ENCODE measurements around the gene TXLNG. TPM values are rescaled to one million over a fixed set of nuclear protein-coding genes. Genes with fewer than 3 reads are reported as not detected.

The TXLNG gene
- total RNA-seq = 1 to 10 TPM; 5.9 to 6.0 TPM

DNA sequence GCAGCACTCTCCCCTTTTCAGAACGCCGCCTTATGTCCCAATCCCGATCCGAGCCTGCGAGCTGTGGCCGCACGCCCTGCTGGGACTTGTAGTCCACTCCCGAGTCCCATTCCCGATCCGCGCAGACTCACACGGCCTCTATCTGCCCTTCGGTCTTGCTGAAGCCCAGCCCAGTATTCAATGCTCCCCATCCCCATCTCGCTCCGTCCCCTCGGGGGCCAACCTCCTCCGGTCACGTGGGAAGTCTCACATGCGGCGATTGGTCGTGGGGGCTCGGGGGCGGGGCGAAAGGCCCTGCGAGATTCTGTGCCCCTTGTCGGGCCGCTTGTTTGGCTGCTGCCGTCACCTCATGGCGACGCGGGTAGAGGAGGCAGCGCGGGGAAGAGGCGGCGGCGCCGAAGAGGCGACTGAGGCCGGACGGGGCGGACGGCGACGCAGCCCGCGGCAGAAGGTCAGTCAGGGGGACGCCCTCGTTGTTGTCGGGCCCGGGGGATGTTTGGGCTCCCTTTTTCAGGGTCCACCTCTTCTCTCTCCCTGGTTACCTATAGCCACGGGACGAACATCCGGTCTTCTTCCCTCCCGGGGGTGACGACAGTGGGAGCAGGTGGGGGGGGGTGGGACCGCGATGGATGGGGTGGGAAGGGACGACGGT lies at the start of gene TXLNG:
Gene TXLNG (plus strand): TSS at position 328 of the 652 bp plus-strand sequence. CDS start 22 bp downstream, at position 350.

DNA sequence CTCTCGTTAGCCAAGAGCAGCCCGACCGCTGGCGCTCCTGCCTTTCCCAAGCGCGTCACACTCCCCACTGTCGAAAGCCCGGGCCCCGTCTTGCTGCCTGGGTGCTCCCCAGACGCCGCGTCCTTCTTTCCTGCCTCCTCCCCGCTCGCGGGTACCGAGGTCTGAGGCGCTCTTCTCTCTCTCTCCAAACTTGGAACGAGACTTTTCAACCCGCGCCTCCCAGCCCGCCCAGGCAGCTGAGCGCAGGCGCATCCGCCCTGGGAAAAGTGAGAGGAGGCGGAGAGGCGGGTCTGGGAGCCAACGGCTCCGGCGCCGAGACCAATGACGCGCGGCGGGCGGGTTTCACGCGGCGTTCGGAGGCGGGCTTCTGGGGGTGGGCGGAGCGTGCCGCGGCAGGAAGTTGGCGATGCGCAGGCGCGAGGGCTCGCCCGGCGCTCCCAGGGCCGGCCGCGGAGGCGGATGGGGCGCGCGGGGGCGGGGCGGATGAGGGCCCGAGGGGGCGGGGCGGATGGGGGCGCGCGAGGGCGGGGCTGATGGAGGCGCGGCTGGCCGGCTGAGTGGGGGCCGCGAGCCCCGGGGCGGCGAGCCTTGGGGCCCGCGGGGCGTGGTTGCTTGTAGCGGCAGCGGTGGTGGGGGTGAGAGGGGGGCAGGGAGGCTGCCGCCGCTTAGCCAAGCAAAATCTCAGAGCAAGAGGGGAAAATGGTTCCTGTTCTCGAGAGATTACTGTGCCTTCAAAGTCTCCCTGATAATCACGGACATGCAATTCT lies 84.0 kb downstream of the TXLNG start, which contains the start of gene RBBP7:
Gene RBBP7 (minus strand): TSS at position 268 of the 767 bp plus-strand sequence. CDS start 309 bp downstream, outside the sequence.

Small RNA genes lying within 50 kb of the gene (small RNA-seq; reads per million reads assigned to genes)
- gene RNU4-6P (0 to 0.04 reads per million in 2 donors), gene RNU7-56P (0 reads per million in 2 donors), gene RPL12P49 (0 reads per million in 2 donors)

Other genes with a start within 250 kb of the TXLNG start
- gene S100G, start 136.3 kb upstream of the TXLNG start, total RNA-seq = not detected
- gene CTPS2, start 73.8 kb upstream of the TXLNG start, total RNA-seq = 10 to 100 TPM; 12.4 to 16.7 TPM
- 10 to 100 TPM; 18.9 to 20.3 TPM for gene SYAP1, start 66.9 kb upstream of the TXLNG start, total RNA-seq
- 100 to 1,000 TPM; 127 to 208 TPM for gene RBBP7, start 83.9 kb downstream of the TXLNG start, total RNA-seq
- gene REPS2, start 160.2 kb downstream of the TXLNG start, total RNA-seq = 1 to 10 TPM; 3.0 to 6.2 TPM

Measured in melanocyte of skin (primary cell).